SK-N-MC (cell line): ENCODE measurements around the gene BABAM2.

Experiments
- DNase-seq: peaks from one replicate; pipeline ENCODE4 v3.0.0-alpha.2; 2011; ENCODE audit warnings: low read depth, low spot score
- H3K27ac ChIP-seq: fragments of 200-600 bp; sonication (generic); 2 replicates; pipeline ENCODE4 v1.5.1; 2016; ENCODE audit warnings: mixed run types
- H3K36me3 ChIP-seq: fragments of 200-600 bp; sonication (generic); 2 replicates; pipeline ENCODE4 v1.6.1; 2017; ENCODE audit warnings: antibody characterized with exemption, low read length, mixed read lengths; ENCODE audit not compliant: insufficient read depth
- H3K4me3 ChIP-seq: fragments of 200-600 bp; sonication (generic); 2 replicates; pipeline ENCODE4 v1.5.1; 2016
- H3K9ac ChIP-seq: fragments of 200-600 bp; sonication (generic); 2 replicates; pipeline ENCODE4 v1.8.0; 2017; ENCODE audit warnings: mixed run types, mixed read lengths; ENCODE audit not compliant: insufficient read length
- H3K9me3 ChIP-seq: fragments of 200-600 bp; sonication (generic); 2 replicates; pipeline ENCODE4 v1.6.1; 2017; ENCODE audit warnings: low read depth, mild to moderate bottlenecking, antibody characterized with exemption, low read length, moderate library complexity, mixed read lengths
- EZH2 ChIP-seq: fragments of 200-600 bp; sonication (generic); IDR thresholded peaks from one replicate; pipeline ENCODE4 v1.6.1; 2017; ENCODE audit warnings: antibody characterized with exemption
- FOXP2 ChIP-seq: optimal IDR thresholded peaks from 2 replicates; pipeline ENCODE3; 2011; ENCODE audit warnings: mild to moderate bottlenecking, moderate library complexity; ENCODE audit not compliant: insufficient read depth; ENCODE audit errors: extremely low read length, control extremely low read depth
- POLR2AphosphoS5 ChIP-seq: IDR thresholded peaks from 2 replicates; pipeline ENCODE4 v1.6.1; 2012; ENCODE audit warnings: mild to moderate bottlenecking, low read depth, low read length, borderline replicate concordance

BABAM2 gene

DNA sequence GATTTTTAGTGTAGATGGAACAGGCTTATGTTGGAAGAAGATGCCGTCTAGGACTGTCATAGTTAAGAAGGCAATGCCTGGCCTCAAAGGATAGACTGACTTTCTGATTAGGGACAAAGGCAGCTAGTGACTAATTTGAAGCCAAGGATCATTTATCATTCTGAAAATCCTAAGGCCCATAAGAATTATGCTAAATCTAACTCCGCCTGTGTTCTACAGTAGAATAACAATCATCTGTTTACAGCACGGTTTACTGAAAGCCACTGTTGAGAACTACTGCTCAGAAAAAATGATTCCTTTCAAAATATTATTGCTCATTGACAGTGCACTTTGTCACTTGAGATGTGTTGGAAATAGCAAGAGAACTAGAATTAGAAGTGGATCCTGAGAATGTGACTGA is 44.5 kb downstream of the BABAM2 start:
- no peaks in the 10 kb centered on the region for H3K9me3 ChIP-seq
- H3K4me3 ChIP-seq = no peak overlapping the region
- TF ChIP-seq FOXP2 = no peak
- no peak for TF ChIP-seq POLR2AphosphoS5
- no peak for TF ChIP-seq EZH2
- no peaks in the 10 kb centered on the region for H3K36me3 ChIP-seq
- H3K9ac ChIP-seq = no peak overlapping the region
- no peak overlapping the region for H3K27ac ChIP-seq
- no peak for DNase-seq

DNA sequence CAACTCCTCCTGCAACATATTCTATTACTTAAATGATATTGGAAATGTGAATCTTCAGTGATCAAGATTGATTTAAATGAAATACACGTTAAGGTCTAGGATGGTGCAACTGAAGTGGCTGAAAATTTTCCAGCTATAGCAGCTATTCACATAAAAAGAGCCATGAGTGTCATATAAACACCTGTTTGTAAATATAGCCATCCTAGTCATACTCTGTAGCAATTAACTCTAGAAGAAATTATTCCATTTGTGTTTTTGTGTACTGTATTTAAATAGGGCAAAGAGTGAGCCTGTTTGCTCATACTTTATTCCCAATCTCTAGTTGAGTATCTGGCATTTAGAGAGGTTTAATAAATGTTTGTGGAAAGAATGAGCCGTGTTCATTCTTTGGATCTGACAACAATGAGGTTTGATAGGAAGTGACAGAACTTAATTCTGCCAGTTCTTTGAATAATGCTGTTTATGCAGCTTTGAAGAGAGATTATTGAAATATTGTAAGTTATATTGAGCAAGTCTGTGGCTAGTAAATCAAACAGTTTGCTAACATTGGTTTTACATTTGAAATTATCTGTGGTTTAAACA is 49.7 kb downstream of the BABAM2 start:
- H3K9ac ChIP-seq = no peak overlapping the region
- TF ChIP-seq FOXP2 (no peak), EZH2 (no peak), POLR2AphosphoS5 (no peak)
- H3K4me3 ChIP-seq = no peak overlapping the region
- no peak for DNase-seq
- H3K36me3 ChIP-seq = no peaks in the 10 kb centered on the region
- H3K9me3 ChIP-seq = no peaks in the 10 kb centered on the region
- H3K27ac ChIP-seq = no peak overlapping the region

DNA sequence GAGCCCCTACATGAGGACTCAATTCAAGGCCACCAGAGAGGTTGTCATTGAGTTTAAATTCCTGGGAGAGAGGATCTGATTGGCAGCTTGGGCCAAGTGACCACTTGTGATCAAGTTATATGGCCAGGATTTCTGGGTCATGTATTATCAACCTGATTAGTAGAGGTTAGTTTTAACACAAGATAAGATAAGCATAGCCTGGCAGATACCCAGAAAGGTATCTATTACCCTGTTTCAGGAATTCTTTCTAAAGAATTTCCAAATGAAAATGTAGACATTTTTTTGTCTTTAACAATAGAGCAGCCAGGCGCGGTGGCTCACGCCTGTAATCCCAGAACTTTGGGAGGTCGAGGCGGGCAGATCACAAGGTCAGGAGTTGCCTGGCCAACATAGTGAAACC is 50.5 kb downstream of the BABAM2 start:
- Histone ChIP-seq H3K4me3 (no peak overlapping the region), H3K27ac (no peak overlapping the region), H3K9me3 (no peaks in the 10 kb centered on the region), H3K36me3 (no peaks in the 10 kb centered on the region), H3K9ac (no peak overlapping the region)
- DNase-seq = no peak
- TF ChIP-seq EZH2 = no peak
- no peak for TF ChIP-seq FOXP2
- no peak for TF ChIP-seq POLR2AphosphoS5

DNA sequence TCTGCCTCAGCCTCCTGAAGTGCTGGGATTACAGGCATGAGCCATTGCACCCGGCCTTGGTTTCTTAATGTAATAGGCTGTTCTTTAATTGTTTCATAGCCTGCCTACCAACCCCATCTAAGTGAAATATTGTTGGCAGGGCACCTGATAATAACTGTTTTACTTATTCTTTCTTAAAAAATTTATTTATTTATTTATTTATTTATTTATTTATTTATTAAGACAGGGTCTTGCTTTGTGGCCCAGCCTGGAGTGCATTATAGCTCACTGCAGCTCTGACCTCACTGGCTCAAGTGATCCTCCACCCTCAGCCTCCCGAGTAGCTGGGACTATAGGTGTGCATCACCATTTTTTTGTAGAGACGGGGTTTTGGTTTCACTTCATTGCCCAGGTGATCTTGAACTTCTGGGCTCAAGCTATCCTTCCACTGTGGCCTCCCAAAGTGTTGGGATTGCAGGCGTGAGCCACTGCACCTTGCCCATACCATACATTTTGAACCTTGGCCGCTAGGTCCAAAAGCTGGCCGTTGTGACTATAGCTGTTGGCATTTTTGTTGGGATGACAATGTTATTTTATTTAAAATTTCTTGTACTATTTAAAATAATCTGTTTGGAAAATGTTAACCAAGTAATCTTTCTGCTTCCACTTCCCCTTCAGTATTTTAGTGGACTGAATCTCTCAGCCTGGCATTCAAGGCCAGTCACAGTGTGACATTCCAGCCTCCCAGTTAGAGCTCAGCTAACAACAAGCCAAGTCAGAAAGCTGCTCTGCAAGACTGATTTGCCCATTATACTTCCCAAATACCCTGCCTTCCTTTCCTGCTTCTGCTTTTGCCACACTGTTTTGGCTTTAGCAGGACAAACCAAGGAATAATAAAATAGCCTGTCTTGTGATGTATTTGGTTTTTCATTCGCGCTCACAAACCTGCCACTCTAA is 52.4 kb downstream of the BABAM2 start:
- TF ChIP-seq FOXP2 = no peak
- TF ChIP-seq POLR2AphosphoS5 = no peak
- TF ChIP-seq EZH2 = no peak
- Histone ChIP-seq H3K36me3 (no peaks in the 10 kb centered on the region), H3K27ac (no peak overlapping the region), H3K9ac (no peak overlapping the region), H3K9me3 (no peaks in the 10 kb centered on the region), H3K4me3 (no peak overlapping the region)
- DNase-seq = no peak

DNA sequence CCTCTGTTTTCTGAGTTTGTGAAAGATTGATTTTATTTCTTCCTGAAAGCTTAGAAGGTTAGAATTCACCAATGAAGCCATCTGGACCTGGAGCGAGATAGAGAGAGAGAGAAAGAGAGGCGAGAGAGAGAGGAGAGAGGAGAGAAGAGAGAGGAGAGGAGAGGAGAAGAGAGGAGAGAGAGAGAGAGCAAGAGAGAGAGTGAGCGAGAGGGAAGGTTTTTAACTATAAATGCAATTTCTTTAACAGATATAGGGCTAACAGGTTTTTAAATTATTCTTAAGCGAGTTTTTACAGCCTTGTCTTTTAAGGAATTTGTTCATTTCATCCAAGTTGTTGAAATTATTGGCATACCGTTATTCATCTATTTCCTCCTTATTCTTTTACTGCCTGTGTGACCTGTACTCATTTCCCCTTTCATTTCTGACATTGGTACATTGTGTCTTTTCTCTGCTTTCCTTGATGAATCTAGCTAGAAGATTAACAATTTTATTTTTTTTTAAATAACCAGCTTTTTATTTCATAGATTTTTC is 56.1 kb downstream of the BABAM2 start:
- TF ChIP-seq FOXP2 = no peak
- H3K36me3 ChIP-seq = no peaks in the 10 kb centered on the region
- H3K27ac ChIP-seq = no peak overlapping the region
- no peak overlapping the region for H3K9ac ChIP-seq
- H3K9me3 ChIP-seq = no peaks in the 10 kb centered on the region
- H3K4me3 ChIP-seq = no peak overlapping the region
- DNase-seq = no peak

DNA sequence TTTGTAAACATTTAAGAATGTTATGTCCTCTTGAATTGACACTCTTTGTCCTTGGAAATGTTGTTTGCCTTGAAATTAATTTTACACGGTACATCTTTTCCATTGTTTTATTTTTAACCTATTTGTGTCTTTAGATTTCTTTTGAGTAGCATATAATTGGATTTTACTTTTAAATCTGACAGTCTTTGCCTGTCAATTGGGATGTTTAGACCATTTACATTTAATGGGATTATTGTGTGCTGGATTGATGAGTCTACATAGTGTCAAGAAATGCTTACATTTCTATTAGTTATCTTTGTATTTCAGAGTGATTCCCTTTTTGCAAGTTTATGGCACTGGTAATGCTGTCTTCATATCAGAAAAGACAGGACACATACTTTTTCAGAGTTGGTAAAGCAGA is 61.5 kb downstream of the BABAM2 start:
- Histone ChIP-seq H3K27ac (no peak overlapping the region), H3K9me3 (no peaks in the 10 kb centered on the region), H3K36me3 (no peaks in the 10 kb centered on the region)

DNA sequence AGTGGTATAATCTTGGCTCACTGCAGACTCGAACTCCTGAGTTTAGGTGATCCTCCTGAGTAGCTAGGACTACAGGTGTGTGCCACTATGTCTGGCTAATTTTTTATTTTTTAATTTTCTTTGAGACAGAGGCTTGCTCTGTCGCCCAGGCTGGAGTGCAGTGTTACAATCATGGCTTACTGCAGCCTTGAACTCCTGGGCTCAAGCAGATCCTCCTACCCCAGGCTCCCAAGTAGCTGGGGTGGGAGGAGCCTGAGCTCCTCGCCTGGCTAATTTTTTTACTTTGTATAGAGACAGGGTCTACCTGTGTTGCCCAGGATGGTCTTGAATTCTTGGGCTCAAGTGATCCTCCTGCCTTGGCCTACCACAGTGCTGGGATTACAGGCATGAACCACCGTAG is 62.5 kb downstream of the BABAM2 start:
- TF ChIP-seq EZH2 (no peak), POLR2AphosphoS5 (no peak), FOXP2 (no peak)
- no peak for DNase-seq
- H3K4me3 ChIP-seq = no peak overlapping the region
- H3K27ac ChIP-seq = no peak overlapping the region
- H3K9me3 ChIP-seq = no peaks in the 10 kb centered on the region
- H3K36me3 ChIP-seq = no peaks in the 10 kb centered on the region
- H3K9ac ChIP-seq = no peak overlapping the region

More for the DNA sequence above, 61.5 kb downstream of the BABAM2 start:
- no peak for TF ChIP-seq FOXP2
- no peak for TF ChIP-seq EZH2
- TF ChIP-seq POLR2AphosphoS5 = no peak
- no peak overlapping the region for H3K4me3 ChIP-seq
- H3K9ac ChIP-seq = no peak overlapping the region
- DNase-seq = no peak

DNA sequence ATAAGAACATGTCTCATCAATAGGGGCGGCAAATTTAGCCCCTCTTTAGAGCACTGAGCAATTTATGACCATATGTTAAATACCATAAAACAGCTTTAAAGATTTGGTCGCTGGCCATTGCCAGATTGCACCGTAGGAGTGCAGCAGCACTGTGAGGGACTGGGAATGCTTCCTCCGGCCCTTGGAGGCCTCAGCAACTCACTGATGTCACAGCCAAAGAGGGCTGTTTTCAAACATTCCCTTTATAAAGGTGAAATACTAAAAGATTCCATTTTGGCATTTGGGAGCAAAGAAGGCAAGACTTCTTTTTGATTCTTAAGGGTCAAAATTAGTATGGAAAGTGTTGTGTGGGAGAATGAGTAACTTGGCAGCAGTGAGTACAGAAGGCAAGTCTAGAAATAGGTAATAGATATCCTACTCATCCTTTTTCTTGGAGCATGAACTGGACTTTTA is 63.7 kb downstream of the BABAM2 start:
- peak overlapping the region; percentile 36 for H3K4me3 ChIP-seq

More for the DNA sequence above, 63.7 kb downstream of the BABAM2 start:
- DNase-seq = no peak
- Histone ChIP-seq H3K9me3 (no peaks in the 10 kb centered on the region), H3K36me3 (no peaks in the 10 kb centered on the region), H3K9ac (no peak overlapping the region), H3K27ac (peak overlapping the region; percentile 78)
- TF ChIP-seq EZH2 (no peak), POLR2AphosphoS5 (no peak), FOXP2 (no peak)
